GM12878 (cell line): ENCODE measurements around the gene SAMHD1. TPM values are rescaled to one million over a fixed set of nuclear protein-coding genes. Genes with fewer than 3 reads are reported as not detected.

Experiments used
- ASH2L ChIP-seq: fragments of 300-600, 200-600 bp; sonication (generic); IDR thresholded peaks from 2 replicates; pipeline ENCODE4 v1.6.1; 2017; ENCODE audit warnings: low read depth, mild to moderate bottlenecking, borderline replicate concordance
- BACH1 ChIP-seq: fragments of 450-650 bp; IDR thresholded peaks from 2 replicates; pipeline ENCODE4 v1.6.1; 2017; ENCODE audit warnings: mild to moderate bottlenecking, borderline replicate concordance
- BMI1 ChIP-seq: fragments of 450-650 bp; IDR thresholded peaks from 2 replicates; pipeline ENCODE4 v1.6.1; 2016; ENCODE audit warnings: mild to moderate bottlenecking, moderate library complexity, borderline replicate concordance
- CBFB ChIP-seq: IDR thresholded peaks from 2 replicates; pipeline ENCODE4 v1.6.1; 2016; ENCODE audit warnings: antibody characterized with exemption, low read depth
- DPF2 ChIP-seq: fragments of 450-650 bp; IDR thresholded peaks from 2 replicates; pipeline ENCODE4 v1.6.1; 2017; ENCODE audit warnings: mild to moderate bottlenecking
- GATAD2B ChIP-seq: fragments of 450-650 bp; conservative IDR thresholded peaks from 2 replicates; pipeline ENCODE4 v1.6.1; 2017; ENCODE audit warnings: low read depth, mild to moderate bottlenecking, moderate library complexity
- HDGF ChIP-seq: fragments of 450-650 bp; IDR thresholded peaks from 2 replicates; pipeline ENCODE4 v1.6.1; 2016; ENCODE audit warnings: antibody characterized with exemption
- IRF3 ChIP-seq: fragments of 450-650 bp; IDR thresholded peaks from 2 replicates; pipeline ENCODE4 v1.6.1; 2014; ENCODE audit warnings: mild to moderate bottlenecking
- LARP7 ChIP-seq: fragments of 450-650 bp; IDR thresholded peaks from 2 replicates; pipeline ENCODE4 v1.6.1; 2017; ENCODE audit warnings: mild to moderate bottlenecking
- MEF2B ChIP-seq: fragments of 450-650 bp; IDR thresholded peaks from 2 replicates; pipeline ENCODE4 v1.6.1; 2018; ENCODE audit warnings: mild to moderate bottlenecking, moderate library complexity; ENCODE audit not compliant: partially characterized antibody, poor library complexity, severe bottlenecking
- NFYB ChIP-seq: IDR thresholded peaks from 2 replicates; pipeline ENCODE4 v1.6.1; 2011; ENCODE audit warnings: low read depth, mild to moderate bottlenecking, low read length, improper control_type of control experiment, moderate library complexity; ENCODE audit not compliant: insufficient read depth
- NKRF ChIP-seq: fragments of 450-650 bp; conservative IDR thresholded peaks from 2 replicates; pipeline ENCODE4 v1.6.1; 2017; ENCODE audit warnings: mild to moderate bottlenecking, moderate library complexity
- POLR2A ChIP-seq: IDR thresholded peaks from 2 replicates; pipeline ENCODE4 v1.6.1; 2011; ENCODE audit warnings: low read depth, mild to moderate bottlenecking, low read length
- RB1 ChIP-seq: fragments of 450-650 bp; formaldehyde crosslinking; IDR thresholded peaks from 2 replicates; pipeline ENCODE4 v1.6.1; 2017; ENCODE audit warnings: mild to moderate bottlenecking, borderline replicate concordance
- SIX5 ChIP-seq: IDR thresholded peaks from 2 replicates; pipeline ENCODE4 v1.6.1; 2011; ENCODE audit warnings: mild to moderate bottlenecking, low read depth, low read length, moderate library complexity; ENCODE audit not compliant: severe bottlenecking
- TCF3 ChIP-seq: IDR thresholded peaks from 2 replicates; pipeline ENCODE4 v1.6.1; 2012; ENCODE audit warnings: low read depth, mild to moderate bottlenecking, low read length, borderline replicate concordance; ENCODE audit not compliant: insufficient read depth
- TCF7 ChIP-seq: IDR thresholded peaks from 2 replicates; pipeline ENCODE4 v1.6.1; 2014; ENCODE audit warnings: antibody characterized with exemption, borderline replicate concordance
- polyA plus RNA-seq, 11 experiments: library from polyadenylated mRNA; depleted of rRNA in 4 of 11; unstranded in 6 of 11; stranded (reverse) in 5 of 11; fragments of >200 nt; fragmentation: Nextera tagmentation in 4 of 11; fragmentation: Illumina TruSeq in 1 of 11; extraction: Ambion mirVana in 4 of 11; extraction: Trizol in 1 of 11; gene quantifications; 1 replicate in 1 of 11; 2 replicates in 10 of 11; pipeline versions ENCODE4 v1.2.1 to v1.2.3, GENCODE V29; 2011 to 2016; ENCODE audit warnings: inconsistent platforms in 2 of 11, missing spikeins in 2 of 11, low read depth in 1 of 11
- total RNA-seq, 4 experiments: library from RNA; depleted of rRNA in 3 of 4; stranded (reverse); fragments of >200 nt in 3 of 4; fragmentation: Illumina TruSeq in 1 of 4; extraction: Trizol in 1 of 4; gene quantifications; 2 replicates each; pipeline versions ENCODE4 v1.2.1 to v1.2.3, GENCODE V29; 2013 to 2021
- TF ChIP-seq, protein P1 (sequence below): IDR thresholded peaks from 2 replicates; pipeline ENCODE4 v1.6.1; 2012; ENCODE audit warnings: low read depth, low read length, improper control_type of control experiment
- TF ChIP-seq, protein P2 (sequence below): IDR thresholded peaks from 2 replicates; pipeline ENCODE4 v1.6.1; 2011; ENCODE audit warnings: mild to moderate bottlenecking, low read depth, low read length, moderate library complexity; ENCODE audit not compliant: insufficient replicate concordance
- TF ChIP-seq, protein P3 (sequence below): fragments of 450-650 bp; IDR thresholded peaks from 2 replicates; pipeline ENCODE4 v1.6.1; 2017; ENCODE audit warnings: mild to moderate bottlenecking, low read depth, inconsistent platforms; ENCODE audit not compliant: poor library complexity, severe bottlenecking
- TF ChIP-seq, protein P4 (sequence below): IDR thresholded peaks from 2 replicates; pipeline ENCODE4 v1.6.1; 2011; ENCODE audit warnings: borderline replicate concordance, low read depth, mild to moderate bottlenecking, moderate library complexity, mixed read lengths, low read length; ENCODE audit not compliant: insufficient read depth; ENCODE audit errors: extremely low read length

Gene SAMHD1
- total and polyA plus RNA-seq, 10 of the 15 experiments (the other 5 are each of a cell fraction or from before 2014, with no cell fraction given) = 20.5 to 47.9 (median 38.8) TPM

DNA sequence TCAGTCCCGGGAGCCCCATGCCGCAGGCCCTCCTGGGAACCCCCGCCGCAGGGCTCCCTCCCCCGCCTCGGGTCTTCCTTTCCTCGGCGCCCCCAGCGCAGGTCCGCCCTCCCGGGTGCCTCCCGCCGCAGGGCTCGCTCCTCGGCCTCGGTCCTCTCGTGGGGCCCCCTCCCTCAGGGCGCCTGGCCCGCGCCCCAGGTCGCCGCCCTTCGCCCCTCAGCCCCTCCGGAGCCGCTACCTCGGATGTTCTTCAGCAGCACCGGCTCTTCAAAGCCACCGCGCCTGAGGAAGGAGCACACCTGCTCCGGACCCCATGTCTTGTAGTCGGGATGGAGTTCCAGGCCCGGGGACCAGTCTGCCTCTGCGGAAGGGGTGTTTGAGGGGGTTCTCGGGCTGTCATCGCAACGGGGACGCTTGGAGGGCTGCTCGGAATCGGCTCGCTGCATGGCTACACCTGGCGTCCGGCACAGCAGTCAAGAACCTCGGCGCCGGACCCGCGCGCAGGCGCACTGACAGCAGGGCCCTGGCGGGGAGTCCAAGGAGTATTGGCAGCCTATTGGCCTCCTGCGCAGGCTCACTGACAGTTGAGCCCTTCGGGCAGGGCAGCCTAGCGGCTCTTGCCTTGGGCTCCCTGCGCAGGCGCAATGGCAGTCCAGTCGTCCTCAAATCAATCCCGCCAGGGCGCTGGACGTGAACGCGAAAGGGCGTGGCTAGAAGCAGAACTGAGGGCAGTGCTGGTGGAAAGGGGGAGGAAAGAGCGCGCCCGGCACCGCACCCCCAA is at the start of gene SAMHD1 (continued):
- TF ChIP-seq, protein P1, sequence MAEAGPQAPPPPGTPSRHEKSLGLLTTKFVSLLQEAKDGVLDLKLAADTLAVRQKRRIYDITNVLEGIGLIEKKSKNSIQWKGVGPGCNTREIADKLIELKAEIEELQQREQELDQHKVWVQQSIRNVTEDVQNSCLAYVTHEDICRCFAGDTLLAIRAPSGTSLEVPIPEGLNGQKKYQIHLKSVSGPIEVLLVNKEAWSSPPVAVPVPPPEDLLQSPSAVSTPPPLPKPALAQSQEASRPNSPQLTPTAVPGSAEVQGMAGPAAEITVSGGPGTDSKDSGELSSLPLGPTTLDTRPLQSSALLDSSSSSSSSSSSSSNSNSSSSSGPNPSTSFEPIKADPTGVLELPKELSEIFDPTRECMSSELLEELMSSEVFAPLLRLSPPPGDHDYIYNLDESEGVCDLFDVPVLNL = peak; percentile 52; the same call in 1 of the 2 replicates
- TF ChIP-seq IRF3 (no peak), TCF3 (peak; percentile 77), LARP7 (0 out of 2 replicates have a peak, but pooled peaks have one; percentile 28), RB1 (peak; percentile 21; the same call in 1 of the 2 replicates), BACH1 (0 out of 2 replicates have a peak, but pooled peaks have one; percentile 38), NKRF (peak; percentile 80), SIX5 (no peak), DPF2 (peak; percentile 15; the same call in 1 of the 2 replicates), ASH2L (peak; percentile 60; the same call in 1 of the 2 replicates), POLR2A (peak; percentile 75), BMI1 (no peak), NFYB (peak; percentile 34; the same call in 1 of the 2 replicates), MEF2B (peak; percentile 69), HDGF (peak; percentile 73), TCF7 (no peak), CBFB (0 out of 2 replicates have a peak, but pooled peaks have one; percentile 28), GATAD2B (0 out of 2 replicates have a peak, but pooled peaks have one; percentile 47)
- TF ChIP-seq, protein P2, sequence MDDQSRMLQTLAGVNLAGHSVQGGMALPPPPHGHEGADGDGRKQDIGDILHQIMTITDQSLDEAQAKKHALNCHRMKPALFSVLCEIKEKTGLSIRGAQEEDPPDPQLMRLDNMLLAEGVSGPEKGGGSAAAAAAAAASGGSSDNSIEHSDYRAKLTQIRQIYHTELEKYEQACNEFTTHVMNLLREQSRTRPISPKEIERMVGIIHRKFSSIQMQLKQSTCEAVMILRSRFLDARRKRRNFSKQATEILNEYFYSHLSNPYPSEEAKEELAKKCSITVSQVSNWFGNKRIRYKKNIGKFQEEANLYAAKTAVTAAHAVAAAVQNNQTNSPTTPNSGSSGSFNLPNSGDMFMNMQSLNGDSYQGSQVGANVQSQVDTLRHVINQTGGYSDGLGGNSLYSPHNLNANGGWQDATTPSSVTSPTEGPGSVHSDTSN = peak; percentile 60
- TF ChIP-seq, protein P3, sequence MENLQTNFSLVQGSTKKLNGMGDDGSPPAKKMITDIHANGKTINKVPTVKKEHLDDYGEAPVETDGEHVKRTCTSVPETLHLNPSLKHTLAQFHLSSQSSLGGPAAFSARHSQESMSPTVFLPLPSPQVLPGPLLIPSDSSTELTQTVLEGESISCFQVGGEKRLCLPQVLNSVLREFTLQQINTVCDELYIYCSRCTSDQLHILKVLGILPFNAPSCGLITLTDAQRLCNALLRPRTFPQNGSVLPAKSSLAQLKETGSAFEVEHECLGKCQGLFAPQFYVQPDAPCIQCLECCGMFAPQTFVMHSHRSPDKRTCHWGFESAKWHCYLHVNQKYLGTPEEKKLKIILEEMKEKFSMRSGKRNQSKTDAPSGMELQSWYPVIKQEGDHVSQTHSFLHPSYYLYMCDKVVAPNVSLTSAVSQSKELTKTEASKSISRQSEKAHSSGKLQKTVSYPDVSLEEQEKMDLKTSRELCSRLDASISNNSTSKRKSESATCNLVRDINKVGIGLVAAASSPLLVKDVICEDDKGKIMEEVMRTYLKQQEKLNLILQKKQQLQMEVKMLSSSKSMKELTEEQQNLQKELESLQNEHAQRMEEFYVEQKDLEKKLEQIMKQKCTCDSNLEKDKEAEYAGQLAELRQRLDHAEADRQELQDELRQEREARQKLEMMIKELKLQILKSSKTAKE = no peak
- TF ChIP-seq, protein P4, sequence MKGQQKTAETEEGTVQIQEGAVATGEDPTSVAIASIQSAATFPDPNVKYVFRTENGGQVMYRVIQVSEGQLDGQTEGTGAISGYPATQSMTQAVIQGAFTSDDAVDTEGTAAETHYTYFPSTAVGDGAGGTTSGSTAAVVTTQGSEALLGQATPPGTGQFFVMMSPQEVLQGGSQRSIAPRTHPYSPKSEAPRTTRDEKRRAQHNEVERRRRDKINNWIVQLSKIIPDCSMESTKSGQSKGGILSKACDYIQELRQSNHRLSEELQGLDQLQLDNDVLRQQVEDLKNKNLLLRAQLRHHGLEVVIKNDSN = no peak
